H1 (cell line): Measurements from ENCODE around the gene RANBP17. TPM values are rescaled to one million over a fixed set of nuclear protein-coding genes. Genes with fewer than 3 reads are reported as not detected.

ENCODE experiments used
- CTCF ChIA-PET: fragments of 300-600 bp; sonication (Branson Sonifier 250); formaldehyde crosslinking; loops from one replicate; lab custom pipeline; 2021; ENCODE audit not compliant: partially characterized antibody; lab: Charles Lee
- POLR2A ChIA-PET: fragments of 300-600 bp; sonication (Branson Sonifier 250); formaldehyde crosslinking; loops from one replicate; lab custom pipeline; 2021; ENCODE audit warnings: inconsistent platforms; ENCODE audit not compliant: partially characterized antibody; lab: Charles Lee
- DNase-seq, 2 experiments: peaks; one replicate each; pipeline versions ENCODE4 v3.0.0 to v3.0.0-alpha.2; 2010 to 2022; ENCODE audit warnings: low spot score in 2 of 2, low read depth in 1 of 2, mixed read lengths in 1 of 2
- FAIRE-seq: peaks from 2 replicates; lab custom pipeline; 2011; peaks lifted over from hg19 to GRCh38; lab: Jason Lieb, UNC
- H2AFZ ChIP-seq: 2 replicates; pipeline ENCODE4 v1.8.1; 2012; ENCODE audit warnings: low read length, inconsistent platforms
- H2AK5ac ChIP-seq: 2 replicates; pipeline ENCODE4 v1.6.1; 2013; ENCODE audit warnings: low read depth, low read length
- H2BK120ac ChIP-seq: replicated peaks from 2 replicates; pipeline ENCODE3; 2013; ENCODE audit warnings: low read depth, low read length, inconsistent platforms
- H2BK12ac ChIP-seq: 2 replicates; pipeline ENCODE4 v1.6.1; 2013; ENCODE audit warnings: low read depth, low read length
- H2BK15ac ChIP-seq: 2 replicates; pipeline ENCODE4 v1.6.1; 2013; ENCODE audit warnings: low read length
- H2BK20ac ChIP-seq: 2 replicates; pipeline ENCODE4 v1.6.1; 2013; ENCODE audit warnings: low read length
- H2BK5ac ChIP-seq: 2 replicates; pipeline ENCODE4 v1.6.1; 2013; ENCODE audit warnings: low read depth, low read length
- H3K14ac ChIP-seq: 2 replicates; pipeline ENCODE4 v1.6.1; 2013; ENCODE audit warnings: inconsistent platforms; ENCODE audit not compliant: insufficient read length
- H3K18ac ChIP-seq: 2 replicates; pipeline ENCODE4 v1.6.1; 2013; ENCODE audit warnings: low read length; ENCODE audit errors: extremely low read depth
- H3K23ac ChIP-seq: 2 replicates; pipeline ENCODE4 v1.6.1; 2013; ENCODE audit warnings: inconsistent platforms; ENCODE audit not compliant: insufficient read length
- H3K23me2 ChIP-seq: 2 replicates; pipeline ENCODE4 v1.6.1; 2013; ENCODE audit warnings: low read depth, low read length
- H3K27ac ChIP-seq: 2 replicates; pipeline ENCODE4 v1.6.1; 2011; ENCODE audit warnings: low read depth, low read length, inconsistent platforms
- H3K27me3 ChIP-seq, 4 experiments: replicated peaks in 1 of 4; 1 replicate in 1 of 4; 2 replicates in 3 of 4; pipeline versions ENCODE4 v1.6.1 to v1.8.1; 2011 to 2013; ENCODE audit warnings: low read length in 3 of 4, mild to moderate bottlenecking in 3 of 4, inconsistent platforms in 2 of 4, mixed read lengths in 2 of 4, moderate library complexity in 1 of 4; ENCODE audit not compliant: control insufficient read depth in 3 of 4, insufficient read depth in 3 of 4; ENCODE audit errors: extremely low read depth in 1 of 4
- H3K36me3 ChIP-seq, 4 experiments: 2 replicates each; pipeline versions ENCODE4 v1.6.1 to v1.8.1; 2011 to 2013; ENCODE audit warnings: mild to moderate bottlenecking in 4 of 4, low read length in 3 of 4, moderate library complexity in 2 of 4, control low read depth in 1 of 4, inconsistent platforms in 1 of 4; ENCODE audit not compliant: insufficient read depth in 4 of 4, control insufficient read depth in 2 of 4
- H3K4ac ChIP-seq: replicated peaks from 2 replicates; pipeline ENCODE3; 2013; ENCODE audit warnings: low read length, low read depth, mixed read lengths, inconsistent platforms; ENCODE audit not compliant: insufficient read length
- H3K4me1 ChIP-seq, 4 experiments: replicated peaks in 1 of 4; 1 replicate in 1 of 4; 2 replicates in 3 of 4; pipeline versions ENCODE4 v1.6.1 to v1.8.1; 2011 to 2013; ENCODE audit warnings: low read length in 3 of 4, inconsistent platforms in 2 of 4, mixed read lengths in 1 of 4; ENCODE audit not compliant: insufficient read depth in 4 of 4, control insufficient read depth in 3 of 4
- H3K4me2 ChIP-seq, 2 experiments: 2 replicates each; pipeline versions ENCODE4 v1.6.1 to v1.8.1; 2011 to 2013; ENCODE audit warnings: low read depth in 2 of 2, low read length in 2 of 2, control low read depth in 1 of 2, inconsistent platforms in 1 of 2, mild to moderate bottlenecking in 1 of 2; ENCODE audit not compliant: insufficient read depth in 1 of 2
- H3K4me3 ChIP-seq, 4 experiments: fragments of 200-600, 300-600 bp in 1 of 4; sonication (generic), shearing (Covaris generic), sonication (Bioruptor Twin) in 1 of 4; 2 replicates each; pipeline versions ENCODE4 v1.5.1 to v1.8.1; 2011 to 2016; ENCODE audit warnings: low read length in 4 of 4, low read depth in 3 of 4, control low read depth in 2 of 4, inconsistent platforms in 2 of 4, mild to moderate bottlenecking in 2 of 4, mixed read lengths in 1 of 4, moderate library complexity in 1 of 4; ENCODE audit not compliant: insufficient read depth in 2 of 4; ENCODE audit errors: extremely low read depth in 1 of 4
- H3K56ac ChIP-seq: replicated peaks from 2 replicates; pipeline ENCODE3; 2013; ENCODE audit warnings: low read depth, mild to moderate bottlenecking, mixed read lengths, low read length, inconsistent platforms; ENCODE audit not compliant: insufficient read length
- H3K79me1 ChIP-seq: 2 replicates; pipeline ENCODE4 v1.6.1; 2013; ENCODE audit warnings: low read depth, low read length, control low read depth
- H3K79me2 ChIP-seq, 2 experiments: 2 replicates each; pipeline versions ENCODE4 v1.6.1 to v1.8.1; 2012 to 2013; ENCODE audit warnings: low read length in 2 of 2, mild to moderate bottlenecking in 2 of 2, inconsistent platforms in 1 of 2; ENCODE audit not compliant: insufficient read depth in 2 of 2, control insufficient read depth in 1 of 2
- H3K9ac ChIP-seq, 4 experiments: replicated peaks in 1 of 4; 1 replicate in 1 of 4; 2 replicates in 3 of 4; pipeline versions ENCODE4 v1.6.1 to v1.8.1; 2011 to 2013; ENCODE audit warnings: low read depth in 3 of 4, low read length in 3 of 4, control low read depth in 2 of 4, mild to moderate bottlenecking in 2 of 4, moderate library complexity in 2 of 4, inconsistent platforms in 1 of 4; ENCODE audit errors: extremely low read depth in 1 of 4
- H3K9me3 ChIP-seq, 2 experiments: 2 replicates each; pipeline versions ENCODE4 v1.6.1 to v1.8.1; 2012 to 2013; ENCODE audit warnings: mild to moderate bottlenecking in 2 of 2, moderate library complexity in 2 of 2, control low read depth in 1 of 2, inconsistent platforms in 1 of 2, low read depth in 1 of 2, low read length in 1 of 2, mixed read lengths in 1 of 2; ENCODE audit not compliant: insufficient read depth in 2 of 2
- H4K20me1 ChIP-seq, 2 experiments: replicated peaks in 1 of 2; 2 replicates each; pipeline versions ENCODE3 to v1.8.1; 2011 to 2013; ENCODE audit warnings: inconsistent platforms in 2 of 2, low read length in 2 of 2, mild to moderate bottlenecking in 1 of 2; ENCODE audit not compliant: insufficient read depth in 2 of 2, control insufficient read depth in 1 of 2
- H4K5ac ChIP-seq: 2 replicates; pipeline ENCODE4 v1.6.1; 2013; ENCODE audit warnings: low read length, low read depth, mixed read lengths, inconsistent platforms; ENCODE audit not compliant: insufficient read length
- H4K8ac ChIP-seq: 2 replicates; pipeline ENCODE4 v1.8.0; 2013; ENCODE audit warnings: mild to moderate bottlenecking, moderate library complexity, low read length, inconsistent platforms; ENCODE audit not compliant: insufficient read depth; ENCODE audit errors: extremely low read depth
- H4K91ac ChIP-seq: replicated peaks from 2 replicates; pipeline ENCODE3; 2013; ENCODE audit warnings: low read length, mixed read lengths, inconsistent platforms; ENCODE audit not compliant: insufficient read length
- BCL11A ChIP-seq, 2 experiments: IDR thresholded peaks; one replicate each; pipeline ENCODE4 v1.6.1; 2011; ENCODE audit warnings: low read depth in 2 of 2, low read length in 2 of 2, mild to moderate bottlenecking in 2 of 2
- CBX8 ChIP-seq: fragments of 300-800, 300-1000 bp; sonication (generic); IDR thresholded peaks from 2 replicates; pipeline ENCODE4 v1.7.1; 2016; ENCODE audit warnings: low read depth, low read length, borderline replicate concordance
- CHD1 ChIP-seq: IDR thresholded peaks from 2 replicates; pipeline ENCODE4 v1.6.1; 2012; ENCODE audit warnings: low read depth, low read length, improper control_type of control experiment
- POU5F1 ChIP-seq: IDR thresholded peaks from 2 replicates; pipeline ENCODE4 v1.6.1; 2011; ENCODE audit warnings: low read depth, mild to moderate bottlenecking, low read length, moderate library complexity
- TAF7 ChIP-seq: optimal IDR thresholded peaks from 2 replicates; pipeline ENCODE3; 2011; ENCODE audit warnings: low read depth, mild to moderate bottlenecking, inconsistent platforms, low read length, moderate library complexity, borderline replicate concordance
- WGBS, 2 experiments: shearing (Covaris generic) in 1 of 2; methylation state at CpG; one replicate each; pipeline versions ENCODE4 v1.1.6 to v1.1.7; 2013 to 2015; ENCODE audit warnings: low lambda C conversion rate in 2 of 2, mixed read lengths in 2 of 2, inconsistent platforms in 1 of 2, low coverage in 1 of 2, missing lambda C conversion rate in 1 of 2; ENCODE audit not compliant: insufficient replicate concordance in 2 of 2, insufficient coverage in 1 of 2, insufficient read length in 1 of 2; ENCODE audit errors: extremely low coverage in 1 of 2, missing lambda C conversion rate in 1 of 2; 5-methylcytosine and 5-hydroxymethylcytosine counted together
- polyA plus RNA-seq, 7 experiments: library from polyadenylated mRNA; depleted of rRNA in 3 of 7; stranded (reverse) in 5 of 7; unstranded in 2 of 7; fragments of >200 nt in 5 of 7; fragments of 200-250 nt in 2 of 7; gene quantifications; 1 replicate in 5 of 7; 2 replicates in 1 of 7; 4 replicates in 1 of 7; pipeline versions ENCODE4 v1.2.1 to v1.2.3, GENCODE V29; 2011 to 2013; ENCODE audit warnings: missing spikeins in 2 of 7, mixed read lengths in 2 of 7
- total RNA-seq: library from RNA; stranded (reverse); fragmentation: NEBNext Ultra II Directional; extraction: Animal tissue kit (Norgen Biotek cat#: 25700); gene quantifications from 2 replicates; pipeline ENCODE4 v1.2.1, GENCODE V29; 2021
- TF ChIP-seq, protein P1 (sequence below): IDR thresholded peaks from 2 replicates; pipeline ENCODE4 v1.6.1; 2012; ENCODE audit warnings: low read length, inconsistent platforms

Gene RANBP17
- total and polyA plus RNA-seq, 2 of the 8 experiments (the other 6 are each of a cell fraction or from before 2014, with no cell fraction given), result 8.6 to 21.3 TPM

- Histone ChIP-seq H2BK120ac (no peak overlapping the region), H2AFZ (no peak overlapping the region), H3K14ac (no peak overlapping the region), H4K5ac (no peak overlapping the region), H2BK5ac (no peak overlapping the region), H3K4ac (no peak overlapping the region), H3K23ac (no peak overlapping the region), H2BK15ac (no peak overlapping the region), H4K20me1 (no peaks in the 10 kb centered on the region), H3K18ac (no peak overlapping the region), H3K56ac (no peak overlapping the region), H3K4me2 (no peak overlapping the region), H3K79me2 (no peaks in the 10 kb centered on the region), H3K23me2 (no peaks in the 10 kb centered on the region), H2BK20ac (no peak overlapping the region), H3K4me1 (peaks cover 0 to 5% (median 0%) of the 10 kb centered on the region in 4 experiments; a peak in 1 of 7 replicates), H4K91ac (no peak overlapping the region), H3K79me1 (no peaks in the 10 kb centered on the region), H3K27me3 (no peaks in the 10 kb centered on the region), H3K9ac (no peak overlapping the region), H4K8ac (no peak overlapping the region), H3K9me3 (no peaks in the 10 kb centered on the region), H3K4me3 (no peak overlapping the region), H2AK5ac (no peak overlapping the region), H3K36me3 (no peaks in the 10 kb centered on the region; a peak in 1 of 8 replicates), H2BK12ac (no peak overlapping the region), H3K27ac (no peak overlapping the region)
- ChIA-PET POLR2A (no interaction called here), CTCF (no interaction called here)
- DNase-seq (no peak), FAIRE-seq (no peak)
- WGBS, 2 experiments, result 80% methylated on average over 5 of the region's 5 CpGs; no CpG with 5 or more reads in 1 of the 2 experiments
- TF ChIP-seq BCL11A (IDR thresholded peaks at IDR 0.05; ENCODE audit: low read depth in 2 of 2, low read length in 2 of 2) (no peak), POU5F1 (no peak), CHD1 (no peak), CBX8 (no peak), TAF7 (no peak)
- TF ChIP-seq, protein P1, sequence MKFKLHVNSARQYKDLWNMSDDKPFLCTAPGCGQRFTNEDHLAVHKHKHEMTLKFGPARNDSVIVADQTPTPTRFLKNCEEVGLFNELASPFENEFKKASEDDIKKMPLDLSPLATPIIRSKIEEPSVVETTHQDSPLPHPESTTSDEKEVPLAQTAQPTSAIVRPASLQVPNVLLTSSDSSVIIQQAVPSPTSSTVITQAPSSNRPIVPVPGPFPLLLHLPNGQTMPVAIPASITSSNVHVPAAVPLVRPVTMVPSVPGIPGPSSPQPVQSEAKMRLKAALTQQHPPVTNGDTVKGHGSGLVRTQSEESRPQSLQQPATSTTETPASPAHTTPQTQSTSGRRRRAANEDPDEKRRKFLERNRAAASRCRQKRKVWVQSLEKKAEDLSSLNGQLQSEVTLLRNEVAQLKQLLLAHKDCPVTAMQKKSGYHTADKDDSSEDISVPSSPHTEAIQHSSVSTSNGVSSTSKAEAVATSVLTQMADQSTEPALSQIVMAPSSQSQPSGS, result no peak
Observed at GRCh38 chr5:170937914-170938313, 76.1 kb downstream of the RANBP17 start.
